GM18870 (cell line): ENCODE data around the gene OS9.

Source experiments
- ATAC-seq: cut with Tn5 transposase; IDR thresholded peaks from one replicate; pipeline ENCODE4 v1.9.1; 2021; ENCODE audit warnings: moderate library complexity; ENCODE audit not compliant: unreplicated experiment

Gene OS9

DNA sequence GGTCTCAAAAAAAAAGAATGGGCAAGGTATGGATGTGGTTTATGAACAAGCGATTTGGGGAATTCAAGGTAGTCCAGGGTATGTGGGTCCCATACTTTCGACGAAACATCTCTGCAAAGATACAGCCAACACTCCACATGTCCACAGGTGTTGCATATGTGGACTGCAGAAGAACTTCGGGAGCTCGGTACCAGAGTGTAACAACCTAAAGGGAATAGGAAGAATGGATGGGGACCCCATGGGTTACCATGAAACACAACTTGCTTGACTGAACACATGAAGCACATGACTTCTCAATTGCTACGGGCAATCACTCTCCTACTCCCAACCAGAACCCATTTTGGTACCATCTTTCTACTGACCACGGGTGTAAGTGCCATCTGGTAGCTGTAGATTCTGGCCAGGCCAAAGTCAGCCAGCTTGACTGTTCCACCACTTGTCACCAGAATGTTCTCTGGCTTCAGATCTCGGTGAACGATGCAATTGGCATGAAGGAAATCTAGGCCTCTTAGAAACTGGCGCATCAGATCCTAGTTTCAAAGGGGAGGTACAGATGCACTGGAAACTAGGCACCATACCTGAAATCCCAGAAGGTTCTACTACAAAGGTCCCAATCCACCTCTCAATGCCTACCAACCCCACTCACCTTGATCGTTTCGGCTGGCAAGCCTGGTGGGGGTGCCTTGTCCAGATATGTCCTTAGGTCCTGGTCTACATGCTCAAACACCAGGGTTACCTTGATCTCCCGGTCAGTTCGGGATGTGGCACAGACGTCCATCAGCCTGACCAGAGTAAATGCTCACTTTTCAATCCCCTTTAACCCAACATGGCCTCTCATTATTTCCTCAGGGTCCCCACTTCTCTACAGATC is 56.9 kb downstream of the OS9 start:
- no peak for ATAC-seq

DNA sequence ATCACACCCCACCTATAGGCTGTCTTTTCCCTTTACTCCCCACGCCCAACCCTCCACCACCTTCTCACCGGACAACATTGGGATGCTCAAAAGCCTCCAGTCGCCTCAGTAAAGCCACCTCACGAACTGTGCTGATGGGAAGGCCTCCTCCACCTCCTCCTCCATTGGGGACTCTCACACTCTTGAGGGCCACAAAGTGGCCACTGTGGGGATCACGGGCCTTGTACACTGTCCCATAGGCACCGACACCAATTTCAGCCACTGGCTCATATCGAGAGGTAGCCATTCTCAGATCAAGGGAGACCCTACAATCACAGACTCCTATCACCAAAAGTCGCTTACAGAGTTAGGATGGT is 57.5 kb downstream of the OS9 start:
- no peak for ATAC-seq

DNA sequence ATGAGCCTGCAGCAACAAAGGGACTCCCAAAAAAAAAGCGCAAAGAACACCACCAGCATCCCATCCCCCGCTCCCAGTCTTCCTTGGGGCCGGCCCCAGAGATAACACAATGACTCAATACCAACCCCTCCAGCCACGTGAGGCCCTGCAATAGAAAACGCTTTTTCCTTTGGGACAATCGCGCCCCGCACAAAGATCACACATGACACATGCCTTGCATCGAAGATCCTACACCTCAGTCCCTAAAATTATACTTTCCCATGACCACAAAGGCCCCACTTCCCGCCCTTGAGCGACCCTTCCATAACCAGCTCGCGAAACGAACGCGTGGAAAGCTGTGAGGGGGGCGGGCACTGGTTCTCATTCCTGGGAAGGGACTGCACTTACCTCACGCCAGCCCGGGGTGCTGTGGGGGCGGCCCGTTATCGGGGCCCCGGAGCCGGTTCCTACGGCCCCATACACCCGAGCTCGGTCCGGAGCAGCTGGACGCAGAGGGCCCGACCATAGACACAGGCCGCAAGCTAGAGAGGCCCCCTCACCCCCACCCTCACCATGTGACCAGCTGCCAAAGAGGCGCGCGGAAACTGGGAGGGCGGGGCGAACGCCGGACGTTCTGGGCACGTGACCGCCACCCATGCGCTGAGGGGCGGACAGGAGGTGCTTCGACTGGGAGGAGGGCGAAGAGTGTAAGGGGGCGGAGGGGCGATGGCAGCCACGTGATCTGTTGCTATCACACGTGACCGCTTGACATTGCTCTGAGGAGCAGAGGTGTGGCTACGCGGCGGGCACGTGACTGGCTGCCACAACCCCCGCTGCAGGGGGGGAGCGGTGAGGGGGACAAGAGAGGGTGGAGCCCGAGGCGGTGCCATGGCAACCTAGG is 58.1 kb downstream of the OS9 start, which contains the start of gene CDK4:
Gene CDK4, minus strand, starts transcription at position 523 of the 880 bp plus-strand sequence. CDS start 593 bp downstream, outside the sequence.
- ATAC-seq = peak; percentile 72

DNA sequence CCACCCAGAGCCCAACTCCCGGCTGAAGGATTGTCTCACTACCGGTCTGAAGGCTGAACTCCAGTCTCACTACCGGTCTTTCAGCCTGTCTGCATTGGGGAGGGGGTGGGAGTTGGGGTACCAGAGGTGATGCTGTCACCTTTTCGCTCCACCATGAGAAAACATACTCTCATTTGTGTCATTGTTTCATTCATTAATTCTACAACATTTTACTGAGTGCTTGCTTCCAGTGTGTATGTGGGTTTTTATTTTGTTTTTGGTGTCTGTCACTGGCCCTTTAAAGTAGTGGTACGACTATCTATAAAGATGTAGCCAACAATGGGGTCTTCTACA is 58.7 kb downstream of the OS9 start:
- no peak for ATAC-seq

DNA sequence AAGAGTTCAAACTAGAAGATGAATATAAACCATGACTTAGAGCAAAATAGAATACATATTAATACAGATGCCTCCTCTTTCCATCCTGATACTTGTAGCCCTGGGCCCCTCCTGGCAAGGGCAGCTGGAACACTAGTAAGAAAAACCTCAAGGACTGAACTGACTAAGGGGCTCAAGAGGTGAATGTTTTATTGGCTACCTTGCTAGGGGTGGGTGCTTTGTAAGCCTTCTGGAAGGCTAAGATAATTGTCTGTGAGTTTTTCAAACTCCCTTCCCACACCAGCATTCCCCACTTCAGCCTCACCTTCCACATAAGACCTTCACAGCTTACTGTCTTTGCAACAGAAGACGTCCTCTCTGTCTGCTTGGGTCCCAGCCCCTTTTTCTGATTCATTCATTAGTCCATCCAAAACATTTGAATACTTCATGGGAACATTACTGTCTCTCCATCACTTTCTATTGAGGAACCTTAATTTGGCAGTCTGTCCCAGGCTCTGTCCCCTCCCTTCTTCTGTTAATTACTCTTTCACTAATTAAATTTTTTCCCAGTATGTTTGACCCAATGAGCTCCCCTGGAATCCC is 59.9 kb downstream of the OS9 start:
- ATAC-seq = no peak

DNA sequence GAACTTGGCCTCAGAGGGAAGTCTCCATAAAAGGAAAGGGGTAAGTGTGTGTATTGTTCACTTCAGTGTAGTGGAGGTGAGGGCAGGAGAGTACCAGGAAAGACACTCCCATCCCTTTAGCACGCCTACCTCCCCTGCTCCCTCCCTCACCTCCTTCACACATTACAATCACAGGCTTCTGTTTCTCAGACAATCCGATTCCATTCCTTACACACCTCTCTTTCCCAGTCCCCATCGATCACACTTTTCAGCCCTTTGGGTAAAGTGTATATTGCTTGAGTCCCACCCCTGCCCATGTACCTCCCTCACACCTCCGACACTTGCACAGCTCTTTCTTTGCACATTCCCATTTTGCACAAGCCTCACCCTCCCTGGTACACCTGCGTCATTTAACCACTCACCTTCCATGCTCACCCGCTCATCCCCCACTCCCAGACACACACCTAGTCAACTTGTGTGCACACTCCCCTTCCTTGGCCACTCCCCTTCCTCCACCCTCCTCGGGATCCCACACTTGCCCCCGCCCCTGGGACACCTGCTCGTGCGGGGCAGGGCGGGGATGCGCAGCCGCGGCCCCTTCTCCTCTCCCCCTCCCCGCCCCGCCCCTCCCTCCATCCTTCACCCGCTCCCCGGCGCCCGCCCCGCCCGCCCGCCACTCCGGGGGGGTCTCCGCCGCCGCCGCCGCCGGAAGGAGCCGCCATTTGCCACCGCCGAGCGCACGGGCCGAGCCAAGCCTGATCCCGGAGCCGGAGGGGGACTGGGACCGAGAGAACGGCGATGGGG is 60.7 kb downstream of the OS9 start, which contains the start of gene MARCHF9:
Gene MARCHF9, plus strand, starts transcription at position 693 of the 783 bp plus-strand sequence. CDS start 426 bp downstream, outside the sequence.
- no peak for ATAC-seq

DNA sequence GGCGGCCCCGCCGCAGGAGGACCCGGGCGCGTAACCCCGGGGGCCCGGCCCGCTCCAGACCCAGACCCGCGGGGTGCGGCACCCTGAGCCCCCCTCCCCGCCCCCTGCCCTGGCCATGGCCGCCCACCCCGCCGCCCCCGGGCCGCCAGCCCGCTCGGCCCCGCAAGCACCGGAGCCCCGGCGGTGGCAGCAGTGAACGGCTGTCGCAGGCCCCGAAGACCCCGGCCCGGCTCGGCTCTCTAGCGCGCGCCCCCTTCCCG is 61.2 kb downstream of the OS9 start:
- ATAC-seq = no peak

DNA sequence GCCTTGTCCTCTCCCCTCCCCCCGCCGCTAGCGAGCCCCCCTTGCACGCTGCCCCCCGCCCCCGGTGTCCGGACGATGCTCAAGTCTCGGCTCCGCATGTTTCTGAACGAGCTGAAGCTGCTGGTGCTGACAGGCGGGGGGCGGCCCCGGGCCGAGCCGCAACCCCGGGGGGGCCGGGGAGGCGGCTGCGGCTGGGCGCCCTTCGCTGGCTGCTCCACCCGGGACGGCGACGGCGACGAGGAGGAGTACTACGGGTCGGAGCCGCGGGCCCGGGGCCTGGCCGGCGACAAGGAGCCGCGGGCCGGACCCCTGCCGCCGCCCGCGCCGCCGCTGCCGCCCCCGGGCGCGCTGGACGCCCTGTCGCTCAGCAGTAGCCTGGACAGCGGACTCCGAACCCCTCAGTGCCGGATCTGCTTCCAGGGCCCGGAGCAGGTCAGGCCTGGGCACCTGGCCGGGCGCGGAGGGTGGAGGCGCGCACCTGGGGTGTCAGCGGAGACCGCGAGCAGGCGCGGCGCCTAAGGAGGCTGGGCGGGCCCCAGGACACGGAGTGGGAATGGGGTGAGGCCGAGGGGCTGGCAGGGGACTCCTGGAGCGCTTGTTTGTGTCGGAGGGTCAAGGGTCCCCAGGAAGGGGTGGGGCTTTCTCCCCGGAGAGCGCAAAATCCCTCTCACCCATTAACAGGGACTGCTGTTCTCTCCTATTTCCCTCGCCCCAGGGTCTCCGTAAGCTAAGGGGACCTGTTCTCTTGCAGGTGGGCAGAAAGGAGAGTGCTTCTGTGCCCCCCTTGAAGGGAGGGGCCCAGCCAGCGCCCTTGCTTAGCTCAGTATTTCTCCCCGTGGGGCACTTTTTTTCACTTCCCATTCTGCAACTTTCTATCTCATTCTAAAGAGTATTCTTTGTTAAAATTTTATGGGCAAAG is 61.8 kb downstream of the OS9 start:
- ATAC-seq = no peak

DNA sequence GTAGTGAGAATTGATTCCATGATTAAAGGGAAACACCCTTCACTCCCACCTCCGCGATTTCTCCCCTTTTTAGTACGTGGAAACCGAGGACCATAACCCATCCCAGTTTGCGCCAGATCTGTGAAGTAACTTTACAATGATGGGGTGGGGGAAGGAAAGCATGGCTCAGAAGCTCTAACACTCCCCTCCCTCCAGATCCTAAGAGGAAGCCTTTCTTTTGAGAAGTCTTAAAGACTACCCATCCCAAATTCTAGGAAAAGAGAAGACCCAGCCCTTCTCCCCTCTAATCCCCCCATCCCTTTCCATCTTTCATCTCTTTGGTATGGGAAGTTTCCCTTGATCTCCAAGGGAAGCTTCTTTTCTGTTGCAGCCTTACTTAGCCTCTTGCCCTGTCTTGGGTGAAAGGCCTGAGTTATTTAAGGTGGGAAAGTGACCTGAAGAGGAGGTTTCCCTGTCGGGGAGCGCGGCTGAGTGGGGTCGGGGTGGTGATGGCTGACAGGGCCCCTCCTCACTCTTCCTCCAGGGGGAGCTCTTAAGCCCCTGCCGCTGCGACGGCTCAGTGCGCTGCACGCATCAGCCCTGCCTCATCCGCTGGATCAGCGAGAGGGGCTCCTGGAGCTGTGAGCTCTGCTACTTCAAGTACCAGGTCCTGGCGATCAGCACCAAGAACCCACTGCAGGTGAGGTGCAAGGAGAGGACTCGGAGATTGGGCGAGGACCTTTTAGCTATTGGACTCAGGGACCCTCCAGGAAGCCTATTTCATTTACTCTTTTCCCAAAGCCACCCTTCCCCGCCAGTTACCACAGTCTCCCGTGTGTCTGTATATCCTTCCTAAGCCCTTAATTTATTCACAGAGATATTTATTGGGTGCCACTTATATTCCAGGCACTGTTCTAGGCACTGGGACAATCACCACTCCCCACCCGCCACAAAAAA is 62.7 kb downstream of the OS9 start:
- no peak for ATAC-seq

DNA sequence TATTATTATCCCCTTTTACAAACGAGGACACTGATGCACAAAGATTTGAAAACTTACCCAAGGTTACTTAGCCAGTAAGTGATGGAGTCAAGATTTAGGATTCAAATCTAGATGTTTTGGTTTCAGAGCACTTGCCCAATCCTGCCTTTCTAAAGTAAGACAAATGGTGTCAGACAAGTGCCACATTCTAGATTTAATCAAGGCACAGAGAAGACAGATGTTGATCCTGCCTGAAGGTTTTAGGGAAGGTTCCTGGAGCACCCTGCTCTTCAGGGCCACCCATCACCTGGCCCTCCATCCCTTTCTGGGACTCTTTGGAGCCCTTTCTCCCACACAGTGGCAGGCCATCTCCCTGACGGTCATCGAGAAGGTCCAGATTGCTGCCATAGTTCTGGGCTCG is 63.8 kb downstream of the OS9 start:
- no peak for ATAC-seq

DNA sequence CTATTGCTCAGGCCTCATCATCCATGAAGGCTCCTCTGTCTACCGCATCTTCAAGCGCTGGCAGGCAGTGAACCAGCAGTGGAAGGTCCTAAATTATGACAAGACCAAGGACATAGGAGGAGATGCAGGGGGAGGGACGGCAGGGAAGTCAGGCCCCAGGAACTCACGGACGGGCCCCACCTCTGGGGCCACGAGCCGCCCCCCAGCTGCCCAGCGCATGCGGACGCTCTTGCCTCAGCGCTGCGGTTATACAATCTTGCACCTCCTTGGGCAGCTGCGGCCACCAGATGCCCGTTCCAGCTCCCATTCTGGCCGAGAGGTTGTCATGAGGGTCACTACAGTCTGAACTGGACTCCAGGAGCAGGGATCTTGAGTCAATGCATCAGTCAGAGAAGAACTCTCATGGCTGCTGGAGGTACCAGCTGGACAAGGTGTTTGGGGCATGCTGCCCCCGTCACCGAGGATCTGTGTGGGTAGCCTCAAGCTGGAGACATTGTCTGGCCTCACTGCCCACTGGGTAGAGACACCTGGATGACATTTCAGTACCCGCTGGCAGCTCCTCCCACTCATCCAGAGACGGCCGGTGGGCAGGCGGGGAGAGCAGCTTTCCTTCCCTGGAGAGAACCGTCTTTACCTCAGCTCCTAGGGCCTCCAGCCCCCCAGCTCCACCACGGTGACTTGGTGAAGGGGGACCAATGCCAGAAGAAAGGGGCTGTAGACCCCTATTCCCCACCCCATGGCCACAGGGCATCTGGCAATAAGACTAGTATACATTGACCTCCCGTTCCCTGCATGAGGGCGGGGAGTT is 64.8 kb downstream of the OS9 start:
- no peak for ATAC-seq

DNA sequence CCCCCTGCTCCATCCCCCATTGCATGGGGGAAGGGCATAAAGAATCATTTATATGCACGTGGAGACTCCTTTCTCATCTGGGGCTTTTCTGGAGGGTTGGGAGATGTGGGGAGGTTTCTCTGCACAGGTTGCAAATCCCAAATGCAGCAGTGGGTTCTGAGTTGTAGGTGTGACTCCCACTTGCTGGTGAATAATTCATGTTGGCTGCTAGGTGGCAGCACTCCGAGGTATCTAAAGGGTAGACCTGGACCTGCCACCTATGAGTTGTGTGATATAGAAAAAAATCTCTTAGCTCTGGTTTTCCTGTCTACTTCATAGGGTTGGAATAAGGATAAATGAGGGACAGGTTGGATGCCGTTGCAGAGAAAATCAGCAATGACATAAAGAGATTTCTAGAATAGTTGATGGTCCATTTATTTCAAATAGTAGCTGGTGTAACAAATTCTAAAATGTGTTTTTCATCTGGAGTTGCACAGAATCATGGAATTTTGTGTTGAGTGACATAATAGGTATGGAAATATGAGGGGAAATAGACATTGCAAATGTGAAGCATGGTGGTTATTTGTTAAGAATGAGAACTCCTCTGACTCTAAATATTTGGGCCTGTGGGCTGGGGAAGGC is 65.5 kb downstream of the OS9 start:
- ATAC-seq = no peak

DNA sequence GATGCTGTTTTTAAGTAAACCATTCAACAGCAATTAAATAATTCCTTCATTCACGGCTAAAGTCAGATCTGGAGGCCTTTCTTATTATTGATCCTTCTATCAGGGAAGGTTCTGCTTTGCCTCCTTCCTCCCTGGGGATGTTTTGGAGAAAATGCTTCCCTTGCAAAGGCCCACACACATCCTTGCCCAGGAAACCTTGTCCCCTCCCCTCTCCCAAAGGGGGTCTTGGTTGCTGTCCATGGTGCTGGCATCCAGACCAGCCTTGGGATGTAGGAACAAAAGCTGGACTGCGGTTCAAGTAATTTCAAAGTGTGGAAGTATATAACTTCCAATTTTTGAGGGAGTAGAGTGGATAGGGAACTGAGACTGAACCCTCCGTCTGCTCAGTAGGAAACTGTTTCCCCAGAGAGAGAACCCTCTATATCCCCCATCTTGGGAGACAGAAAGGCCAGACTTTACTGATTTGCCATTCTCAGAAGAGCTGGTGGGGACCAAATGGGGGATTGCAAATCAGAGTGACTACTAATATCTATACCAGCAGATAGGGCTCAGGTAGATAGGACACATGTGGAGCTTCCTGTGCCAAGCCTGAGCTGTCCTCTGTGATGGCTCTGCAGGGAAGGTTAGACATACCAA is 66.5 kb downstream of the OS9 start:
- ATAC-seq = no peak

DNA sequence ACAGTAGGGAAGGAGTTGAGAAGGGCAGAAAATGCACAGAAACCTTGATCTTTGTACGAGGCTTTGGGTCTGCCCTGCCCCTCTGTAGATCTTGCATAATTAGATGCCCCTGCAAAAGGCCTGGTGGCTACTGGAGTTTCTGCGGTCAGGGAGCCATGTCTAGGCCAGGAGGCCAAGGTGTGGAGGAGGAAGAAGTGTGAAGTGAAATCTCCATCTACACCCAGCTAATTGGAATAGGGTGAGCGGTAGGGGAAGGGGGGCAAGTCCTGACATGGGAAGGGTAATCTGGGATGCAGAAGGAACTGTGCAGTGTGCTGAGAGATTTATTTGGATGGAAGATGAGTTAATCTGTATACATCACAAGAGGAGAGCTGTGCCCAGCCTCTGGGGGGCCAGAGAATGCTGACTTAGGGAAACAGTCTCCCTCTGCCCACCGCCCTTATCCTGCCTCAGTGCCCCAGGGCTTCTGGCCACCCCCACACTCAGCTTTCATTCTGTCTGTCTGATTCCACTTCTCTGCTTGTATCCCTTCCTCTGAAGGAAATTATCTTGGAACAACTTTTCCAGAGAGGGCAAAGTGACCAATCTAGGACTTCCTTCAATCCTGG is 67.6 kb downstream of the OS9 start:
- ATAC-seq = no peak

DNA sequence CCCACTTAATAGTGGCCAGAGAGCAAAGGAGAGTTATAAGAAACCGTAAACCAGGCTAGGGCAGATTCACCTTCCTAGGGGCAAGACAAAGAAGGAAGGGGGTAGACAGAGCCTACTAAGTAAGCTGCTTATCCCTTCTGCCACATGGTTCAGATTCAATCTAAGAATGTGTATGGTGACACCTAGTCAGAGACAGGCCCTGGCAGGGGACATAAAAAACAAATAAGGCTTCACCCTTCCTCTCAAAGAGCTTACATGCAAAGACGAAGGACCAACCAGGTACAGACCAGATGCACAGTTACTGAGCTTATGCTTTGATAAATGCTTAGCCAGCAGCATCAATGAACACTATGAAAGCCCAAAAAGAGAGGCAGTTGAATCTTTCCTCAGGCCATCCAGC is 68.5 kb downstream of the OS9 start:
- no peak for ATAC-seq

DNA sequence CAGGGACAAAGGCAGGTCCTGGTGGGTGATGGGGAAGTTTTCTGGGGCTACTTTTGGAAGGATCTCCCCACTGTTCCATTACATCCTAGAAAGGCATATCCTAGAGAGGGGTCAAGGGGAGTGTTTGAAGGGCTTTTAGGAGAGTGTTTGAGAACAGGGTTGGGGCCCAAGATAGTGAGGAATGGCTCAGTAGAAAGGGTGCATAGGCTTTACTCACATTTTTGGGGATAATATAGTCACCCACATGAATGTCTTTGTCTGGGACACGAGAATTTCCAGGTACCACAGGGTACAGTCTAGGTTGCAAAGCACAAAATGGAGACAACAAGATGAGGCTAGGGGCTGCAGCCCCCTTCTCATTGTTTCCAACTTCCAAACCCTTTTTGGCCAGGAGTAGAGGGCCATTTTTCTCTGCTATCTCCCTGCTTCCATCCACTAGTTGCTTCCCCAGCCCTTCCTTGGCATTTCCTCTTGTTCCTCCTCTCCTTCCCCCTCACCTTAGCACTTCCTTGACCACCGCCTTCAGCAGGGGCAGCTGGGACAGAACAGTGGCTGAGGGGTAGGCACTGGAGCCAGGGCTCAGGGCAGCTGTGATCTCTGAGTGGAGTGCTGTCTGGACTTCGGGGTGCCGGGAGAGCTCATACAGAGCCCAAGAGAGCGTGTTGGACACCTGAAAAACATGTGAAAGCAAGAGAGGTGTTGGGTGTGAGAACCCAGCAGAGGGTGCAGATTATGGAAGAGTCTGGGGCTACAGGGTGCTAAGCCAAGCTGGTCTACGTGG is 70.1 kb downstream of the OS9 start:
- no peak for ATAC-seq
